ENCODE measurements around the gene PRRG3.

DNA sequence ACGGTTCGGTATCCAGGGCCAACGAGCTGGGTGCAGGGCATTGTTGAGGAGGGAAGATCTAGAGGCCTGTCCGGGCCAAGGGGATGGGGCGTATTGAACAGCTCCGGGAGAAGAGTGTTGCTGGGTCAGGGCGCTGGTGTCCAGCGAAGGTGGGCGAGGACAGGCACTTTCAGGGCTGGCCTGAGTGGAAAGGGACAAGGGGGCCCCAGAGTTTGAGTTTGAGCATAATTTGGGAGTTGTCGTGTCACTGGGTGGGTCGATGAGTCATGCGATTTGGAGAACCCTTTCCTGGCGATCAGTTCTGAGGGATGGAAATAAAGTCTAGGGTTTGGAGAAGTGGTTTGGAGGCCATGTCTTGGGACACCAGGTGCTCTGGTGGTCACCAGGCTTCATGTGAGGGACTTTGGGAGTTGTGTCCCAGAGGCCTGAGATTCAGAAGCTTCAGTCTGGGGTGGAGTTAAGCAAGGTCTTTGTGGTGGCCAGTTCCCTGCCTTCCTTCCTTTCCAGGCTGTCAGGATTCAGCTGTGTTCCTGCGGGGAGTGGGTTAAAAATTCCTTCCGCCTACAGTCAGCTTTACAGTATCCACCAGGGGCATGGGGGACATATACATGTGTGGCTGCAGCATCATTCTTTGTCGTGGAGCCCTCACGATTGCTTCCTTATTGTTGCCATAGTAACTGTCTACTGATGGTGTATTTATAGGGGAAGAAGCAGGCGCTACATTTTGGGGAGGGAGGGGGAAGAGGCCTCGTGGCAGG lies 504 bp downstream of the PRRG3 start:
- no peak for TF ChIP-seq EZH2 (IDR thresholded peaks at IDR 0.05; ENCODE audit: low read length)
- TF ChIP-seq, protein P1, sequence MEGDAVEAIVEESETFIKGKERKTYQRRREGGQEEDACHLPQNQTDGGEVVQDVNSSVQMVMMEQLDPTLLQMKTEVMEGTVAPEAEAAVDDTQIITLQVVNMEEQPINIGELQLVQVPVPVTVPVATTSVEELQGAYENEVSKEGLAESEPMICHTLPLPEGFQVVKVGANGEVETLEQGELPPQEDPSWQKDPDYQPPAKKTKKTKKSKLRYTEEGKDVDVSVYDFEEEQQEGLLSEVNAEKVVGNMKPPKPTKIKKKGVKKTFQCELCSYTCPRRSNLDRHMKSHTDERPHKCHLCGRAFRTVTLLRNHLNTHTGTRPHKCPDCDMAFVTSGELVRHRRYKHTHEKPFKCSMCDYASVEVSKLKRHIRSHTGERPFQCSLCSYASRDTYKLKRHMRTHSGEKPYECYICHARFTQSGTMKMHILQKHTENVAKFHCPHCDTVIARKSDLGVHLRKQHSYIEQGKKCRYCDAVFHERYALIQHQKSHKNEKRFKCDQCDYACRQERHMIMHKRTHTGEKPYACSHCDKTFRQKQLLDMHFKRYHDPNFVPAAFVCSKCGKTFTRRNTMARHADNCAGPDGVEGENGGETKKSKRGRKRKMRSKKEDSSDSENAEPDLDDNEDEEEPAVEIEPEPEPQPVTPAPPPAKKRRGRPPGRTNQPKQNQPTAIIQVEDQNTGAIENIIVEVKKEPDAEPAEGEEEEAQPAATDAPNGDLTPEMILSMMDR (optimal IDR thresholded peaks at IDR 0.05 in 1 of 3, IDR thresholded peaks at IDR 0.05 in 1 of 3, conservative IDR thresholded peaks at IDR 0.05 in 1 of 3; ENCODE audit: extremely low read depth in 1 of 3, insufficient read depth in 2 of 3, low read length in 3 of 3) = no peak

Data from keratinocyte (primary cell).